T-helper 1 cell (primary cell): ENCODE data around the gene CNNM4.
A peak's percentile ranks its signal among the peaks of the same experiment; 100 is the strongest.

Experiments used
- DNase-seq, 5 donors: peaks; one replicate each; pipeline ENCODE4 v3.0.0-alpha.2; 2012 to 2020

CNNM4 gene

DNA sequence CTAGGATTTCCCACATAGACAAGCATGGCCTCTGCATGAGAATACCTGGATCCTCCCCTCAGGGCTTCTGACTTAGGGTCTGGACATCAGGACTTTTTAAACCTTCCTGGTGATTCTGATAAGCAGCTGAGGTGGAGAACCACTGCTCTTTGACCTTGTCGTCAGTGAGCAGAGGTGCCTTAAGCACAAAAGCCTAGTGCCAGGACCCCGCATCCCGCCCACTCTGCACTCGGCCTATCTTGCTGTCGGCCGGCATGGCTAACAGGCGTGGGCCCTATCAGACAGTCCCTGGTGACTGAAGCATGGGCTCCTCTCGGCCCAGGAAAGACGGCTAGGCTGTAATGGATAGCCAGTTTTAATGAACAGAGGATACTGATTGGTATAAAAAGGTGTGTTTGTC is 76.9 kb downstream of the CNNM4 start:
- no peak for DNase-seq

DNA sequence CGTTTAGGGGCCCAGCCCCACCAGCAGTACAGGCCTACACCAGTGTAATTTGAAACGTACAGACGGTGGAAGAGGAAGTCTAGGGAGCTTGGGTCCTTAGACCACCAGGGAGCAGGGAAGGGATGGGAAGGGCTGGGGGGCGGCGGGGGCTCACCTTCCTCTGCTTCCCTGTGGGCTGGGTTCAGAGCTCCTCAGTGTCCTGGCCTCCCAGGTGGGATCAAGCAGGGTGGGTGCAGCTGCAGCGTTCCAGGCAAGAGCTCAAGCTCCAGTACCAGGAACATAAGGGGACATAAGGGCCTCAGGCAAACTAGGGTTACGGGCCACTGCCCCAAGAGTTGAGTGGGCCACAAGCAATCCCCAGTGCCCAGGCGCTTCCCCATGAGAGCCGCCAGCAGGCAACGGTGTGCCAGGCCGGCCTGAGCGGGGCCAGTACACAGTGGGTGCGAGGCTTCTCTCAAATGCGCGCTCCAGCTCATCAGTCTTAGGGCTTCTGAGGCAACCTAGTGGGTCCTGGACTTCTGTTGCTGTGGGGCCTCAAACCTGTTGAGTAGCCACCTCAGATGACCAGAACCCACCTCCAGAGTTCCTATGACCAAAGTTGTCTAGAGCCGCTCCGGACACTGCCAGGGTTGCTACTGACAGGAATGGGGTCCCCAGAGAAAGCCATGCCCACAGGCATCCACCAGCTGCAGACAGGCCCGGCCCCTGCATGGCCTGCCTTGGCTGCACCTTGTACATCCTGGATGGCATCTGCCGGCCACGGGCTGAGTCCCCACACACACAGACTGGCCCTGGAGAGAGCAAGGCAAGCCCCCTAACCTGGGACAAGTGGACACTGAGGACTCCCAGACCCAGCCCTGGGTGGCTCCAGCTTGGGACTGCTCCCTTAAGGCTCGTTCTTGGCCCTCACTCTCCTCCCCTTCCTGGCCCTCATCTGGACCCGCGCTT is 77.9 kb downstream of the CNNM4 start:
- DNase-seq: no peak

DNA sequence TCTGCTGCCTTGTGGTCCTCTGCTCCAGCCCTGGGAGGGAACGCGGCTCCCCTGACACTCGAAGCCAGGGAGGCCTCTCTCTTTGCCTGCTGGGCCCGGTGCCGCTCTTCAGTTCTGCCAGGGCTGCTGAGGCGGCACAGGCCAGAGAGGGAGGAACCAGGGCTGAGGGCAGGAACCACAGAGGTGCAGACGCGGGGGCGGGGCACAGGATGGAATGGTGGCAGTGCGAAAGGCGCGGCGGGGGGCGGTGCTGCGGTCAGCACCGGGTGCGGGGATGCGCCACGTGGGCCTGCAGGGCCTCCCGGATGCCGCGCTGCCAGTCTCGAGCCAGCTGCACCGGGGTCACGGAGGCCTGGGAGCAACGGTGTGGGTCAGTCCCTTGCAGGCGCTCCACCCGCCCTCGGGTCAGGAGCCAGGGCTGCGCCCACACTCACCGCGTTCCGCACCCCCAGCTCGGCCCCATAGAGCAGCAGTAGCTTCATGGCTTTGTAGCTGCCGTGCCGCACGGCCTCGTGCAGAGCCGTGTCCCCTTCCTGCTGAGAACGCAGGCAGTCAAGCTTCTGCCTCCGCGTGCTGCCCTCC is 78.7 kb downstream of the CNNM4 start:
- peak; percentile 60 to 91 (median 74) for DNase-seq

DNA sequence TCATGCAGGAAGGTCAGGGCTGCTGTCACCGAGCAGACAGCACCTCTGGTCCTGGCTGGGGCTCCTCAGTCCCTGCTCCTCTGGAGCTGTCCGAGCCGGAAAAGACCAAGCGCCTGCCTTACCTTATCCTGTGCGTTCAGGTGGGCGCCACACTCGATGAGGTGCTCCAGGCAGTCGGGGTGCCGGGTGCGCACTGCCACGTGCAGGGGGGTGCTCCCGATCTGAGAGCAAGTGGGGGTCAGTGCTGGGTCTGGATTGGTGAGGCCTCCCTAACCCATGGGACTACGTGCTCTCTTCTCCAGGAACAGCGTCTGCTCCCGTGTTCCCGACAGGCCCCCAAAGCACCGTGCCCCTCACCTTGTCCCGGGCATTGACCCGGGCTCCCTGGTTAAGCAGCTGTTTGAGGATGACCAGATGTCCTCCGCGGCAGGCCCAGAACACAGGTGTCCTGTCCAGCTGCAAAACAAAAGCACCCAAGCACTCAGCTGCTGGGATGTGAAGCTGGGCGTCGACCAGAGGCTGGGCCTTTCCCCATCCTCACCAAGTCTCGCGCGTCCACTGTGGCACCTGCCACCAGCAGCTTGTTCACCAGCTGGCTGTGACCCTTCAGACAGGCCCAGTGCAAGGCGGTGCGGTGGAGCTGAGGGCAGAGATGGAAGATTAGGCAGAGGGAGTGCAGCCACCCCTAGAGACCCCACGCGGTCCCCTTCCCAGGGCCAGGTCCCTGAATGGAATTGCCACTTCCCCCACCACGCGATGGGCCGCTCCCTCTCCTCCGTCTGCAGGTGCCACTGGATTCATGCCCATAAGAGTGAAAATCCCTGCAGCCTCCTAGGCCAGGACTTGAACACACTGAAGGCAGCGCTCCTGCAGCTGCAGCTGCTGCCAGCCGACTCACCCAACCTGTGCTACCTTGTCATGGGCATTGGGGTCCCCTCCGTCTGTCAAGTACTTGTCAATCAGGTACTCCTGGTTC is 79.5 kb downstream of the CNNM4 start:
- no peak for DNase-seq

DNA sequence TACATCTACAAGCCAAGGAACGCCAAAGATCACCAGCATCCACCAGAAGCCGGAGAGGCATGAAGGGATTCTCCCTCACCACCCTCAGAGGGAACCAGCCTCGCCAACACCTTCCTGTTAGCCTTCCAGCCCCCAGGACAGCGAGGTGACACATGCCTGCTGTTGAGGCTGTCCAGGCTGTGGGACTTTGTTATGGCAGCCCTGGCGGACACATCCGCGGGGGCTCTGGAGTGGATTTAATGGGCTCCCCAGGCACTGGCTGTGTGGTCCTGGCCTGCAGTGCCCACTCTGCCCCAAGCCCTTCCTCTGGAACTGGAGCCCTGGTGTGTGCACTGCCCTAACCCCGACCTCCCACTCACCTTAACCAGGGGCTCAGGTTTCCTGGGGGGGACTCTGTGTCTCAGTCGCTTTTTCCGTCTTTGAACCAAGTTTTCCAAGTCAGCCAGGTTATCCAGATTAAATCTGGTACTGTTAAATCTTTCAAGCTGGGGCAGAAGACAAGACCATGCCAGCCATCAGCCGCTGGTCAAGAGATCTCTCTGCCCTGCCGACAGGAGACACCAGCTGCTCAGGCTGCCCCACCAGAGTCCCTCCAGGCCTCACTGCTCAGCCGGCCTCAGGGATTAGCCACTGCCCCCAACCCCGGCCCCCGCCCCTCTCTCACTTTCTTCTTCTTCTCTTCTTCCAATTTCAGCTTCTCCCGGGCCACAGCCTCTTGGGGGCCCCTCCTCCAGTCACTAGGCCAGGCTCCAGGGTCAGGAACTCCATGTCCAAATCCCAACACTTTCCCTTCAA is 81.2 kb downstream of the CNNM4 start:
- no peak for DNase-seq

DNA sequence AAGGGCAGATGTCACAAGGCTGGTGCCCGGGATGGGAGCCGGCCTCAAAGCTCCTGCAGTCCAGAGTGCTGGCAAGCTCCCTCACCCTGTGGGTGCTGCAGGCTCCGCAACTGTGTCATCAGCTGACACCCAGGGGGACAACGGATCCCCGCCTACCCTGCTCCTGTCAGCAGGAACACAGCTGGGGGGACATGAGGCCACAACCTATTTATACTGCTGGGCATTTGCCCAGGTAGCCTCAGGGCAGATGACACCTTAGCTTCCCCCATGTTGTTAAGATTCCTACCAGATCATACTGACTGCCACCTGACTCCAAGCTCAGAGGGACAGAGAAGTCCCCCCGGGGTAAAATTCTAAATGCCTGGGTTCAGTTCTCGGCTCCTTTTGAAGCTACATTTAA is 81.9 kb downstream of the CNNM4 start:
- DNase-seq: no peak

DNA sequence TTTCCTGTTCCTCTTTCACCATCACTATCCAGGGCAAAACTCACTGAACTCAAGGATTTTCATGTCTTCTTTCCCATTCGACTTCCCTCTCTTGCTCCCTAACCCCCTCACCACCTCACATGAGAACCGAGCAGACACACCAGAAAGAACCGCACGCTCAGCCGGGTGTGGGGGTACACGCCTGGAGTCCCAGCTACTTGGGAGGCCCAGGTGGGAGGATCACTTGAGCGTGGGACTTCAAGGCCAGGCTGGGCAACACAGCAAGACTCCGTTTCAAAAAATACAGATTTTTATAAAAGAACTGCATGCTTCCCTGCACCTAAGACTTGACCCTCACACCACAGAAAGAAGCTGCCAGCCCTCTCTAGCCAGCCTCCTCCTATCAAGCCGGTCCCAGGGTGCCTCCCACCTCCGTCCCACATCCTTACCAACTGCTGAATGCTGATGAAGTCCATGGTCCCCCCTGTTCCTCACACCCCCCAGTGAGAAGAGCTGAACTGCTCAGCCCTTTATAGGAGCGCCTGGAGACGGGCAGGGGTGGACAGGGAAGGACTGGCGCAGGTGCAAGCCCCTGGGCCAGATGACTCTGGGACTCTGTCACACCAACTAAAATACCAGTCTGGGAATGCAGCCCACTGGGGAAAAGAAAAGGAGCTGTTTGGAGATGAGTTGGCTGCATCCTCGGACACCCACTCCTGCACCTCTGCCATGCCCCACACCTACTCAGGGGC is 83.0 kb downstream of the CNNM4 start, which contains the start of gene ANKRD23:
ANKRD23 (minus strand) TSS at position 484 of the 731 bp plus-strand sequence; CDS start at position 455, 29 bp downstream.
- DNase-seq: no peak

DNA sequence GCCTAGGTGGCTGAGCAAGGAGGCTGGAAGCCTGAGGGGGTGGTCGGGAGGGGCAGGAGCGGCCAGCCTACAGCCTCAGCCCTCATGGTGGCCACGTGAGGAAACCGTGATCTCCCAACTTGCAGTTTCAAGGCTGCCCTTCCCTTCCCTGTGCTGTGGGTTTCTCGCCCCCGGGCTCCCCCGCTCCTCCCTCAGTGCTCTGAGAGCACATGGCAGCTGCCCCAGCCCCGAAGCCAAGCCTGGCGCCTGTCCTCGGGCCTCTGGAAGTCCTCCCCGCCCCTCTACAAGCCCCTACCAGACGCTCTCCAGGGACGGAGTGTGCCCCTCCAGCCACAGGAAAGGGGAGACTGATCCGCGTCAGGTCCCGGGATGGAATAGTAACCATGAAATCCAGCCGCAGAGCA is 83.7 kb downstream of the CNNM4 start:
- DNase-seq: no peak

DNA sequence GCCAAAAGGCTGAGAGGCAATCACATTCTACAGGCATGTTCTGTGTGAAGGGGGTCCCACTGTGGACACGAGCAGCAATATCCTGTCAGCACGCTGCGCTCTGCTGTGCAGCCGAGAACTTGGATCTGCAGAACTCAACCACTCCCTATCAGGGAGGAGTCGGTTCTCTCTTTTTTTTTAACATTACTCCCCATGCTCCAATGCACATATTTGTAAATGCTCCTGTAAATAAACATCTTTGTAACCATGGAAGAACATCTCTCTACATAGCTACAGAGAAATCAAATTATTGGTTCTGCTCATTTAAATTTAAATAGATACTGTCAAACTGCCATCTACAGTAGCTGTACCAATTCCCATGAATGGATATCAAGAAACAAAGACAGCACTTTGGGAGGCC is 86.1 kb downstream of the CNNM4 start:
- no peak for DNase-seq

DNA sequence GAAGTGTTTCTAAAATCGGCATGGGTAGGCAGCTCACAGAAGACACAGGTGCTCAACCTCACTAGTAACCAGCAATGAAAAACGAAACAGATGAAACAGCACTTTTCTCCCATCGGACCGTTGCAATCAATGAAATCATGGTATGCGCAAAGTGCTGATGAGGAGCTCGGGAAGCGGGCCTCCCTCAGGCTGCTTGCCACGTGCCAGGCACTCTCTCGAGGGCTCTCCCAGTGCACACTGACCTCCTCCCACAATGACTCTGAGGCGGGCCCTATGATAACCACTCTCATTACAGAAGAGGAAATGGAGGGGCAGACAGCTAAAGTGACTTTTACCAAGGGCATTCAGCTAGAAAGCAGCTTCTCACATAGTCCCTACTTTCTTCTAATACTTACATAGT is 86.9 kb downstream of the CNNM4 start:
- DNase-seq: no peak

DNA sequence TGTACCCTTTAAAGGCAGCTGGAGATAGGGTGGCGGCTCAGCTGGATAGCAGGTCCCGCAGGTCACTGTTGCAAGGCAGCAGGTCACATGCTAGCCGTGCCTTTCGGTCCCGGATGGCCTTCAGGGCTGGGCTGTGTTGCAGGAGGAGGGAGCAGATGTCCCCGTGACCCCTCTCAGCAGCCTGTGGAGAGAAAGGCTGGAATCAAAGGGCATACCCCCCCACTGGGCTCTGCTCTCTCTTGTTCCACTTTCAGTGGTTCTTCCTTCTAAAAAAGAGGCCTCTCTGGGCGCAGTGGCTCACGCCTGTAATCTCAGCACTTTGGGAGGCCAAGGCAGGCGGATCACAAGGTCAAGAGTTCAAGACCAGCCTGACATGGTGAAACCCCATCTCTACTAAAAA is 87.6 kb downstream of the CNNM4 start:
- no peak for DNase-seq

DNA sequence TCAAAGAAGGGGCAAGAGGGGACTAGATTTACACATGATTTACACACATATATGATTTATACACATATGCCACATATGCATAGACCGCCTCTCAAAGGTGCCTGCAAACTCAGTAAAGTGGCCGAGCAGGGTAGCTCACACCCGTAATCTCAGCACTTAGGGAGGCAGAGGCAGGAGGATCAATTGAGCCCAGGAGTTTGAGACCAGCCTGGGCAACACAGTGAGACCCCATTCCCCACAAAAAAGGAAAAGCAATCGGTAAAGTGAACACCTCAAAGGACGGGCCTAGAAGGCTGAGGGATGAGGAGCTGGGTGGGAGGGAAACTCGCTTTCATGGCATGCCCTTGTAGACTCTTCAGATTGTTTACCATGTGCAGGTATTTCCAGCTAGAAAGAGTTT is 92.0 kb downstream of the CNNM4 start:
- no peak for DNase-seq

DNA sequence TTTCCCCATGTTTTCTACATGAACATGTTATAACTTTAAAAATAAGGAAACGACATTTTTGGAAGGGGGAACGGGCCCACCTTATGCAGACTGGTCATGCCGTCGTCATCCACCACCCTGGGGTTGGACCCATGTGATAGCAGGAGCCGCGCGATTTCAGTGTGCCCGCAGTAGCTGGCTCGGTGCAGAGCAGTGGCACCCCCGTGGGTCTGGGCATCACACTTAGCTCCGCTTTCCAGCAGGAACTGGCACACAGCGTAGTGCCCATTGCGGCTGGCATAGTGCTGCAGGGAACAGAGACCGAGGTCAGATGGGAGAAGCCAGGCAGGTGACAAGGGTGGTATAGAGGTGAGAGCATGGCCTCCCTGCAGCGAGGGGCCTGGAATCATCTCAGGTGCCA is 92.6 kb downstream of the CNNM4 start:
- DNase-seq: no peak

DNA sequence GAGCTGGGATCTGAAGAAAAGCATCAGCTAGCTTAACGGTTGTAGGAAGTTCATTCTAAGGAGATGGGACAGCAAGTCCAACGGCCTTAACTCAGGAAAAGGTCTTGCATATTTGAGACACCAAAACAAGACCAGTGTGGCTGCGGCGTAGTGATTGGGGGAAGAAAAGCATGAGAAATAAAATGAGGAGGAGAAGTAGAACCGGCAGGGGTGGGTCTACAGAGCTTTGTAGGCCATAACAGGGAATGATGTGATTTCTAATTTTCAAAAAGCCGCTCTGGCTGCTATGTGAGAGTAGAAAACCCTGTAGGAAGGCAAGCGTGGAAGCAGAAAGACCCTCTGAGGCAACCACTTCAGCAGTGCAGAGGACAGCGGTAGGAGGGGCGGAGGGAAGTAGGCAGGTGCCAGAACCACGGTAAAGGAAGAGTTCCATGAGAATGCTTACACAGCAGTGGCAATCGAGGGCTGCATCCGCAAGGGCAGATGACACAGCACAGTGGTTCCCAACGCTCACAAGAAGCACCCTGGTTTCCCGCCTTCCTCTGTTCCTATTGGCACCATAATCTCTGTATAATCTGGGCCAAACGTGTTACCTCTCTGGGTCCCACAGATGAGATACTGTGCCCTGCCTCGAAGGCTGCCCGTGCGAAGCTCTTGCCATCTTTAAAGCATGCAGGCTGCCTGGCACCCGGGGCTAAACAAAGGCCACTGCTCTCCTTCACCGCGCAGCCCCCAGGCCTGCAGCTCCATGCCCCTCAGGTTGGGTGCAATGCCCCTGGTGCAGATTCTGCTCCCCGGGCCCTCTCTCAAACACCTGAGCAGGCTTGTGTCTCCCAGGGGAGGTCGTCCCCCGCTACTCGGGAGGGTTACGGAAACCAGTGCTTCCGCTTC is 96.3 kb downstream of the CNNM4 start:
- DNase-seq: peak in 1 of 5 donors; percentile 54

DNA sequence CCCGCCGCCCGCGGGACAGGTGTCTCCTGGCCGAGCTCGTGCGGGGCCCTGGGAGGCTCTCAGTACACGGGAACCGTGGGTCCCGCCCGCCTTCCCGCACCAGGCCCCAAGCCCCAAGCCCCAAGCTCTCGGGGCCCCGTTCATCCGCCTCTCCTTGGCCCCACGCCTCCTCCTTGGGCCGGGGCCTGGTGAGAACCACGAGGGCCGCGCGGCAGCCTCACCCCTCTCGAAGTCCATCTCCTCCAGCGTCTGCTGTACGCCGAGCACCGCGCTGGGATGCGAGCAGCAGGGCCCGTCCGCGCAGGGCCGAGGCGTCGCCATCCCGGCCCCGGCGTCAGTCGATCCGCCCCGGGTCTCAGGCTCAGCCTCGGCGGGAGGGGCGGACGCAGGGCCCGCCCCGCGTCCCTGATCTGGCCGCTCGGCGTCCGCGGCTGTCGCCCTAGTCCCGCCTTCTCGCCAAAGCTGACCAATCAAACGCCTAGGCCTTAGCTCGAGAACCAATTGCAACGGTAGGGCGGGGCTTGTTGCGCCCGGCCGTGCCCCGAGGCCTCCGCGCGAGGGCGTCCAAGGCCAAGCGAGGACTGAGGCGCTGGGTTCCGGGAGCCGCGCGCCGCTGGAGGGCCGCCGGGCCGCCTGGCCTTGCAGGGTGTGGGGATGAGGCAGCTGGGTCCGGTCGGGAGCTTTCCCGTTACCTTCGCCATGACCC is 97.1 kb downstream of the CNNM4 start, which contains the start of gene ANKRD39:
ANKRD39 (minus strand) TSS at position 350 of the 706 bp plus-strand sequence; CDS start at position 321, 29 bp downstream.
- DNase-seq: peak; percentile 94 to 99 (median 96)

DNA sequence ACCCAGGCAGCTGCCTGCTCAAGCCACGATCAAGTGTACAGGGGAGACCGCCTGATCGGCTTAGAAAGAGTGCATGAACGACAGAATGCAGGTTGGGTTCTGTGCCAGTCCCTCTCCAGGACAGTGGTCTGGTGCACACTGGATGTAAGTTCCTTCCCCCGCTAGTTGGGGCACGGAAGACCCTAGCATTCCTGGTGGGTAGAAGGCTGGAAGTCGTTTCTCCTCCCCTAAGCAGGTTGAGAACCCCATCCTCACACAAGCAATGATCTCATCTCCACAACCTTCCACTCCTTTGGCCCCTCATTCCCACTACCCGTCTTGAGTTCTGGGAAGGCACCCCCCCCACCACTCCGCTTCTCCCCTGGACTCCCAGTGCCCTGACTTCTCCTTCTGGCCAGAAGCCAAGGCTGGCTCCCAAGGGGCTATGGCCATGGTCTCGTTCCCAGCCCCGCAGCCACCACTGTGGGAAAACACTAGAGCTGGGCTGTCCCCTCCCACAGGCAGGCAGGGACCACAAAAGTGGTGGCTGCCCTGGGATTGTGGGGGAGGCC is 98.5 kb downstream of the CNNM4 start:
- no peak for DNase-seq

DNA sequence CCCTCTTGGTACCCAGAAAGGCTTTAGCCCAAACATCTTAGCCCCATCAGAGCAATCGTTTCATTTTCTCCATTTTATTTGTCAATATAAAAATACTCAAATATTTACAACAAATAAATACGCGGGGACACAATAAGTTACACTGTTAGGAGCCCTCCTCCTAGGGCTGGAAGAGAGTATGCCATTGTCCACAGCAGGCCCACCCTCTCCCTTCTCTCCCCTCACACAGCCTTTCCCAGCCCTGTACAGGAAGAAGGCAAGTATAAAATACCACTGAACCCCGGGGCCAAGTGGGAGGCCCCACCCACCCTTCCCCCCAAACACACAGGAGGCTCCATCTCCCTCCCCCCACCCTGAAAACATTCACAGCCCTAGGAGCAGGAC is 99.0 kb downstream of the CNNM4 start:
- no peak for DNase-seq

DNA sequence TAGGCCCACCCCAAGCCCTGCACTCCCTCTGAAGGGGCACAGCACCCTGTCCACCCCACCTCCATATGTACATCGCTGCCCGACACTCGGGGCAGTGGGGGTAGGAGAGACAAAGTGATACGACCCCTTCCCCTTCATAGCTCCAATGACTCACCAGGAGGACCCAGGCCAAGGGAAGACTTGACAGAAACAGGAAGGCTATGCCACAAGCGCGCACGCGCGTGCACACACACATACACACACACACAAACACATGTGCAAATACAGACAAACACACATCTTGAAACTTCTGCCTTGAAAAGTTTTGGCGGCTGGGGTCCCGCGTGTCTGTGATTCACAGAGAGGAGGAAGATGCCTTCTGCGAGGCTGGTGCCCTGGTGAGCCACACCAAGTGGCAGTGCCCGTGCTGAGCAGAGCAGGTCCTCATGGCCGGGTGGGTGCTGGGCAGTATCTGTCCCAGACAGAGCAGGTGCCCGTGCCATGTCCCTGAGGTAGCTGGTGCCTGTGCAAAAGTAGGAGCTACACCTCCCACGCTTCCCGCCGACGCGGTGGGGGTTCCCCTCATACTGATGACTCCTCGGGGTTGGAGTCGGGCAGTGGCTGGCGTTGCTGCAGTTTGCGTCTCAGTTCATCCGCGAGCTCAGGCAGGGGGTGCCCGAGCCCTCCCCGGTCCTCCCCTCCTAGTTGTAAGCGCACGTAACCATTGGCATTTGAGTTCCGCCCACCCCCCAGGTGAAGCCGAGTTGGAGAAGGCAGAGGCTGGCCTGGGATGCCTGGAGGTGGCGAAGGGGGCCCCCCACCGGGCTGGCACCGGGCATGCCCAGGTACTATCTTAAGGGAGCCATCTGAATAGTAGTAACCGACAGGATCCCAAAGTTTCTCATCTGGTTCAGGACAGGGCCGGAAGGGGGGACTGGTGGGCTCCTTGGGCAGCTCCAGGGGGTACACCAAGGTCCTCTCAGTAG is 99.6 kb downstream of the CNNM4 start:
- no peak for DNase-seq
